Mesendoderm (in vitro differentiated cells): Measurements from ENCODE around the gene GPHN.

Experiments
- DNase-seq: peaks from one replicate; pipeline ENCODE4 v3.0.0; 2013
- H2AK5ac ChIP-seq: 2 replicates; pipeline ENCODE4 v1.6.1; 2013; ENCODE audit warnings: low read length, inconsistent platforms
- H2BK120ac ChIP-seq: 2 replicates; pipeline ENCODE4 v1.6.1; 2013; ENCODE audit warnings: low read depth, mild to moderate bottlenecking, low read length, moderate library complexity, mixed read lengths
- H2BK15ac ChIP-seq: replicated peaks from 2 replicates; pipeline ENCODE4 v1.6.1; 2013; ENCODE audit warnings: low read depth, mild to moderate bottlenecking, moderate library complexity
- H2BK5ac ChIP-seq: 2 replicates; pipeline ENCODE4 v1.6.1; 2013; ENCODE audit warnings: low read length, inconsistent platforms
- H3K18ac ChIP-seq: 2 replicates; pipeline ENCODE4 v1.6.1; 2013; ENCODE audit warnings: mild to moderate bottlenecking, low read length, mixed read lengths
- H3K23ac ChIP-seq: one replicate; pipeline ENCODE4 v1.6.1; 2013; ENCODE audit warnings: low read length
- H3K27ac ChIP-seq: 2 replicates; pipeline ENCODE4 v1.5.1; 2013; ENCODE audit warnings: low read depth, mild to moderate bottlenecking, inconsistent platforms, low read length, moderate library complexity
- H3K27me3 ChIP-seq: 2 replicates; pipeline ENCODE4 v1.6.1; 2013; ENCODE audit warnings: low read length, control low read depth, mild to moderate bottlenecking, inconsistent platforms; ENCODE audit not compliant: insufficient read depth, poor library complexity
- H3K36me3 ChIP-seq: 2 replicates; pipeline ENCODE4 v1.6.1; 2013; ENCODE audit warnings: low read length, inconsistent platforms; ENCODE audit not compliant: control insufficient read depth, insufficient read depth
- H3K4ac ChIP-seq: one replicate; pipeline ENCODE4 v1.6.1; 2013; ENCODE audit warnings: low read depth, mild to moderate bottlenecking, low read length, moderate library complexity
- H3K4me1 ChIP-seq: 2 replicates; pipeline ENCODE4 v1.6.1; 2013; ENCODE audit warnings: low read depth, low read length, inconsistent platforms; ENCODE audit not compliant: control insufficient read depth
- H3K4me2 ChIP-seq: 2 replicates; pipeline ENCODE4 v1.6.1; 2013; ENCODE audit warnings: low read length
- H3K4me3 ChIP-seq: 2 replicates; pipeline ENCODE4 v1.5.1; 2013; ENCODE audit warnings: mild to moderate bottlenecking, low read length
- H3K56ac ChIP-seq: one replicate; pipeline ENCODE4 v1.6.1; 2013; ENCODE audit warnings: low read length
- H3K79me1 ChIP-seq: 2 replicates; pipeline ENCODE4 v1.6.1; 2013; ENCODE audit warnings: low read length, inconsistent platforms
- H3K79me2 ChIP-seq: 2 replicates; pipeline ENCODE4 v1.6.1; 2013; ENCODE audit warnings: mild to moderate bottlenecking, low read length; ENCODE audit not compliant: control insufficient read depth, insufficient read depth
- H3K9ac ChIP-seq: 2 replicates; pipeline ENCODE4 v1.6.1; 2013; ENCODE audit warnings: low read length, inconsistent platforms
- H4K5ac ChIP-seq: one replicate; pipeline ENCODE4 v1.6.1; 2013; ENCODE audit warnings: low read length
- H4K8ac ChIP-seq: one replicate; pipeline ENCODE4 v1.6.1; 2013; ENCODE audit warnings: low read depth, mild to moderate bottlenecking, control low read depth, low read length, moderate library complexity
- WGBS: extraction: QIAGEN DNeasy Blood & Tissue Kit; methylation state at CpG from one replicate; pipeline ENCODE4 v1.1.7; 2013; ENCODE audit warnings: low lambda C conversion rate, missing lambda C conversion rate; ENCODE audit not compliant: insufficient coverage; ENCODE audit errors: extremely low coverage; 5-methylcytosine and 5-hydroxymethylcytosine counted together

GPHN gene

GRCh38 chr14:66923251-66923650 is 415.3 kb downstream of the GPHN start:
- H4K8ac ChIP-seq = no peak overlapping the region
- no peaks in the 10 kb centered on the region for H3K36me3 ChIP-seq
- no peak overlapping the region for H3K23ac ChIP-seq
- no peak overlapping the region for H2BK15ac ChIP-seq
- no peak overlapping the region for H3K4ac ChIP-seq
- H2BK5ac ChIP-seq = no peak overlapping the region
- H2BK120ac ChIP-seq = no peak overlapping the region
- H3K4me2 ChIP-seq = no peak overlapping the region
- H3K56ac ChIP-seq = no peak overlapping the region
- no CpG with 5 or more reads among the region's 1 CpG for WGBS
- DNase-seq = no peak
- no peak overlapping the region for H3K4me3 ChIP-seq
- H3K27ac ChIP-seq = no peak overlapping the region
- no peak overlapping the region for H3K9ac ChIP-seq
- no peak overlapping the region for H4K5ac ChIP-seq
- H3K18ac ChIP-seq = no peak overlapping the region
- H3K27me3 ChIP-seq = no peaks in the 10 kb centered on the region
- no peak overlapping the region for H2AK5ac ChIP-seq
- peaks cover 2% of the 10 kb centered on the region for H3K4me1 ChIP-seq
- H3K79me1 ChIP-seq = no peaks in the 10 kb centered on the region
- H3K79me2 ChIP-seq = no peaks in the 10 kb centered on the region

- Histone ChIP-seq H3K18ac (no peak overlapping the region), H2AK5ac (no peak overlapping the region), H3K27ac (no peak overlapping the region), H3K4me2 (no peak overlapping the region), H4K5ac (no peak overlapping the region), H3K9ac (no peak overlapping the region), H4K8ac (no peak overlapping the region), H2BK5ac (no peak overlapping the region), H3K79me1 (no peaks in the 10 kb centered on the region), H3K4me1 (no peaks in the 10 kb centered on the region), H3K23ac (no peak overlapping the region), H3K27me3 (no peaks in the 10 kb centered on the region), H3K4ac (no peak overlapping the region), H3K79me2 (no peaks in the 10 kb centered on the region), H3K4me3 (no peak overlapping the region), H2BK15ac (no peak overlapping the region), H3K56ac (no peak overlapping the region), H3K36me3 (no peaks in the 10 kb centered on the region), H2BK120ac (no peak overlapping the region)
- no CpG with 5 or more reads among the region's 4 CpGs for WGBS
- peak; percentile 58 for DNase-seq
Observed at GRCh38 chr14:66939409-66939808, 431.5 kb downstream of the GPHN start.

DNA sequence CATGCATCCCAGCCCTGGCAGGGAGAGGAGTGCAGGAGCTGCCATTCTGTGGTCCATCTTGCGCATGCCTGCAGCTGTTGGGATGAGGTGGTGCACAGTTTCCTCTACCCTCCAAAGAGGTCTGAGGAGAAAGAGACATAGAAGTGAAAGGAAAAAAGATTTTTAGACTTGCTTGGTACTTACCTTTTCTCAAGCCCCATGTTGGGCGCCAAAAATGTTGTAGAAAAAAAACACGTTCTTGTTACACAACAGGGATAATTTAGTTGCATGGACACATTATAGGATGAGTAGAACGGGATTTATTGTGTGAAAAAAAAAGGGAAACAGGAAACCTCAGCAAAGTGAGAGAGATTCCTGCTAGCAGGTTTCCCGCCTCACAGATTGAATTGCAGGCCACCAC is 436.9 kb downstream of the GPHN start:
- no peaks in the 10 kb centered on the region for H3K27me3 ChIP-seq
- H3K23ac ChIP-seq = no peak overlapping the region
- no peak overlapping the region for H2BK15ac ChIP-seq
- peak; percentile 78 for DNase-seq
- H3K18ac ChIP-seq = no peak overlapping the region
- no peak overlapping the region for H3K9ac ChIP-seq
- H3K79me1 ChIP-seq = no peaks in the 10 kb centered on the region
- no peak overlapping the region for H3K27ac ChIP-seq
- no peak overlapping the region for H4K8ac ChIP-seq
- H2BK5ac ChIP-seq = no peak overlapping the region
- no peaks in the 10 kb centered on the region for H3K4me1 ChIP-seq
- no peaks in the 10 kb centered on the region for H3K36me3 ChIP-seq
- H4K5ac ChIP-seq = no peak overlapping the region
- no peak overlapping the region for H3K4ac ChIP-seq
- no peak overlapping the region for H3K56ac ChIP-seq
- H3K4me2 ChIP-seq = no peak overlapping the region
- no peak overlapping the region for H2AK5ac ChIP-seq
- no peaks in the 10 kb centered on the region for H3K79me2 ChIP-seq
- no CpG with 5 or more reads among the region's 5 CpGs for WGBS
- H3K4me3 ChIP-seq = peak overlapping the region; percentile 8
- no peak overlapping the region for H2BK120ac ChIP-seq

GRCh38 chr14:66955159-66955558 is 447.2 kb downstream of the GPHN start:
- H3K27ac ChIP-seq = no peak overlapping the region
- WGBS = no CpG with 5 or more reads among the region's 2 CpGs
- no peak overlapping the region for H3K23ac ChIP-seq
- no peak overlapping the region for H3K56ac ChIP-seq
- H3K4me3 ChIP-seq = no peak overlapping the region
- no peaks in the 10 kb centered on the region for H3K4me1 ChIP-seq
- no peak overlapping the region for H3K4me2 ChIP-seq
- H2BK120ac ChIP-seq = no peak overlapping the region
- H4K8ac ChIP-seq = no peak overlapping the region
- no peaks in the 10 kb centered on the region for H3K79me2 ChIP-seq
- H4K5ac ChIP-seq = no peak overlapping the region
- H3K36me3 ChIP-seq = no peaks in the 10 kb centered on the region
- no peak overlapping the region for H2BK5ac ChIP-seq
- H3K79me1 ChIP-seq = no peaks in the 10 kb centered on the region
- H3K18ac ChIP-seq = no peak overlapping the region
- H3K9ac ChIP-seq = no peak overlapping the region
- no peak overlapping the region for H2AK5ac ChIP-seq
- no peak for DNase-seq
- no peak overlapping the region for H3K4ac ChIP-seq
- no peak overlapping the region for H2BK15ac ChIP-seq
- no peaks in the 10 kb centered on the region for H3K27me3 ChIP-seq

DNA sequence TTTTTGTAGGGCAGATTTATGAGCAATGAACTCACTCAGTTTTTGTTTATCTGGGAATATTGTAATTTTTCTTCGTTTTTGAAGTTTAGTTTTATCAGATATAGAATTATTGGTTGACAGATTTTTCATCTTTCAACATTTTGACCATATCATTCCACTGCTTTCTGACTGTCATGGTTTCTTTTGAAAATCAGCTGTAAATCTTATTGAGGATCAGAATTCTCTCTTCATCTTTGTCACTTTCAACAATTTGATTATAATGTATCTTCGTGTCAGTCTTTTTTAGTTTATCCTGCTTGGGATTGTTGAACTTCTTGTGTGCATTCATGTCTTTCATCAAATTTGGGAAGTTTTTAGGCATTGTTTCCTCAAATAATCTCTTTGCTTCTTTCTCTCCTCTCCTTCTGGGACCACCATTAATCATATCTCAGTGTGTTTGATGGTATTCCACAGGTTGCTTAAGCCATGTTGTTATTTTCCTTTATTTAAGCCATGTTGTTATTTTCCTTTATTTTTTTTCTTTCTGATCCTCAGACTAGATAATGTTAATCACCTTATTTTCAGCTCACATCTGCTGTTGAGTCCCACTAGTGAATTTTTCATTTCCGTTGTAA is 451.6 kb downstream of the GPHN start:
- no peak overlapping the region for H2BK120ac ChIP-seq
- no CpG with 5 or more reads among the region's 3 CpGs for WGBS
- H3K79me2 ChIP-seq = no peaks in the 10 kb centered on the region
- H2BK5ac ChIP-seq = no peak overlapping the region
- H3K4me2 ChIP-seq = no peak overlapping the region
- H3K27me3 ChIP-seq = no peaks in the 10 kb centered on the region
- H3K79me1 ChIP-seq = no peaks in the 10 kb centered on the region
- H4K8ac ChIP-seq = no peak overlapping the region
- H3K4ac ChIP-seq = no peak overlapping the region
- H2AK5ac ChIP-seq = no peak overlapping the region
- no peak overlapping the region for H4K5ac ChIP-seq
- H3K18ac ChIP-seq = no peak overlapping the region
- H3K27ac ChIP-seq = no peak overlapping the region
- no peak overlapping the region for H3K9ac ChIP-seq
- DNase-seq = no peak
- H3K4me1 ChIP-seq = no peaks in the 10 kb centered on the region
- no peak overlapping the region for H3K23ac ChIP-seq
- no peak overlapping the region for H3K56ac ChIP-seq
- no peak overlapping the region for H2BK15ac ChIP-seq
- no peaks in the 10 kb centered on the region for H3K36me3 ChIP-seq
- no peak overlapping the region for H3K4me3 ChIP-seq

DNA sequence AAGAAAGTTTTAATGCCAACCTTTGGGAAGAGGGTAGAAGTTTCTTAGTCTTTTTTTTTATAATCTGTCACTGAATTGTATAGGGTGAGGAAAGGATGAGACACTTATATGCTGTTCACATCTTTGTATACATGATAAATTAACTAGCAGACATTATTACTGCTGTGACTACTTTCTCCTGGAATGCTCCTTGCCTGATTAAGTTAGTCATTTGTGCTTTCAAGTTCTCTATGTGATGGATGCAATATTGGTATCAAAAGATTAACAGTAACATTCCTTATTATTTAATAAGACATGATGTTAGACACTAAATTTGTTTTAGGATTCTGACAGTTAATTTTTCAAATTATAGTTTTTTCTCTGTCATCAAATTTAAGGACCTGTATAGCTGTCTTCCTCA is 457.9 kb downstream of the GPHN start:
- no peak overlapping the region for H4K5ac ChIP-seq
- H2BK120ac ChIP-seq = no peak overlapping the region
- no peak overlapping the region for H2BK5ac ChIP-seq
- H3K4me1 ChIP-seq = no peaks in the 10 kb centered on the region
- H3K4me2 ChIP-seq = no peak overlapping the region
- H2AK5ac ChIP-seq = no peak overlapping the region
- no peak overlapping the region for H3K4me3 ChIP-seq
- H3K56ac ChIP-seq = no peak overlapping the region
- H4K8ac ChIP-seq = no peak overlapping the region
- H3K27ac ChIP-seq = no peak overlapping the region
- H3K9ac ChIP-seq = no peak overlapping the region
- no peak overlapping the region for H2BK15ac ChIP-seq
- no peaks in the 10 kb centered on the region for H3K27me3 ChIP-seq
- no peaks in the 10 kb centered on the region for H3K79me2 ChIP-seq
- no peak overlapping the region for H3K23ac ChIP-seq
- no peak overlapping the region for H3K18ac ChIP-seq
- H3K4ac ChIP-seq = no peak overlapping the region
- DNase-seq = no peak
- no peaks in the 10 kb centered on the region for H3K36me3 ChIP-seq
- H3K79me1 ChIP-seq = no peaks in the 10 kb centered on the region
